ENCODE data around the gene YEATS2. TPM values are rescaled to one million over a fixed set of nuclear protein-coding genes. Genes with fewer than 3 reads are reported as not detected.
"Not testable (repeated sequence)": the region's sequence is repeated elsewhere in the genome, so short reads cannot be mapped to it uniquely, and the experiment has no call there.

YEATS2 gene
- total and polyA plus RNA-seq, 2 experiments from 2014 or later: 15.2 to 72.8 TPM

- Mint-ChIP-seq H3K27ac (no peak overlapping the region), H3K27me3 (ENCODE audit: insufficient read depth, low read depth, poor library complexity) (no peaks in the 10 kb centered on the region), H3K36me3 (ENCODE audit: low read depth) (peaks cover 92% of the 10 kb centered on the region), H3K9me3 (no peaks in the 10 kb centered on the region), H3K4me1 (no peaks in the 10 kb centered on the region), H3K4me3 (no peak overlapping the region)
- H3K79me2 ChIP-seq (replicated peaks; ENCODE audit: insufficient read depth): no peaks in the 10 kb centered on the region
- no peak overlapping the region for H3K4me3 ChIP-seq
- ATAC-seq: no peak
- H3K27me3 ChIP-seq (ENCODE audit: insufficient read depth): no peaks in the 10 kb centered on the region
- no peaks in the 10 kb centered on the region for H3K4me1 ChIP-seq (ENCODE audit: insufficient read depth)
- no peak for DNase-seq (ENCODE audit: low spot score)
- H3K9me2 ChIP-seq (ENCODE audit: insufficient read depth): no peaks in the 10 kb centered on the region
- peaks cover 15% of the 10 kb centered on the region; the same call in 1 of the 2 replicates for H4K20me1 ChIP-seq (replicated peaks; ENCODE audit: insufficient read depth)
- H3K36me3 ChIP-seq (ENCODE audit: insufficient read depth): peaks cover 55% of the 10 kb centered on the region
- H3F3A ChIP-seq (replicated peaks; ENCODE audit: low read depth): peaks cover 3% of the 10 kb centered on the region; the same call in 1 of the 2 replicates
- TF ChIP-seq ZNF331 (CRISPR knock-in tag; IDR thresholded peaks at IDR 0.05; ENCODE audit: low read depth) (no peak), JUNB (IDR thresholded peaks at IDR 0.05; ENCODE audit: unreplicated experiment) (no peak), EZH2phosphoT487 (IDR thresholded peaks at IDR 0.05; ENCODE audit: unreplicated experiment) (no peak), ZNF114 (CRISPR knock-in tag; IDR thresholded peaks at IDR 0.05) (no peak), CTCF (conservative IDR thresholded peaks at IDR 0.05; ENCODE audit: low read depth in 2 of 2) (no peak), POLR2AphosphoS5 (IDR thresholded peaks at IDR 0.05; ENCODE audit: low read depth) (no peak), CREB1 (CRISPR knock-in tag; IDR thresholded peaks at IDR 0.05; ENCODE audit: low read depth) (no peak), EZH2 (IDR thresholded peaks at IDR 0.05; ENCODE audit: low read depth, unreplicated experiment) (no peak), STAT1 (IDR thresholded peaks at IDR 0.05; ENCODE audit: unreplicated experiment) (no peak)
- TF ChIP-seq, protein P1, sequence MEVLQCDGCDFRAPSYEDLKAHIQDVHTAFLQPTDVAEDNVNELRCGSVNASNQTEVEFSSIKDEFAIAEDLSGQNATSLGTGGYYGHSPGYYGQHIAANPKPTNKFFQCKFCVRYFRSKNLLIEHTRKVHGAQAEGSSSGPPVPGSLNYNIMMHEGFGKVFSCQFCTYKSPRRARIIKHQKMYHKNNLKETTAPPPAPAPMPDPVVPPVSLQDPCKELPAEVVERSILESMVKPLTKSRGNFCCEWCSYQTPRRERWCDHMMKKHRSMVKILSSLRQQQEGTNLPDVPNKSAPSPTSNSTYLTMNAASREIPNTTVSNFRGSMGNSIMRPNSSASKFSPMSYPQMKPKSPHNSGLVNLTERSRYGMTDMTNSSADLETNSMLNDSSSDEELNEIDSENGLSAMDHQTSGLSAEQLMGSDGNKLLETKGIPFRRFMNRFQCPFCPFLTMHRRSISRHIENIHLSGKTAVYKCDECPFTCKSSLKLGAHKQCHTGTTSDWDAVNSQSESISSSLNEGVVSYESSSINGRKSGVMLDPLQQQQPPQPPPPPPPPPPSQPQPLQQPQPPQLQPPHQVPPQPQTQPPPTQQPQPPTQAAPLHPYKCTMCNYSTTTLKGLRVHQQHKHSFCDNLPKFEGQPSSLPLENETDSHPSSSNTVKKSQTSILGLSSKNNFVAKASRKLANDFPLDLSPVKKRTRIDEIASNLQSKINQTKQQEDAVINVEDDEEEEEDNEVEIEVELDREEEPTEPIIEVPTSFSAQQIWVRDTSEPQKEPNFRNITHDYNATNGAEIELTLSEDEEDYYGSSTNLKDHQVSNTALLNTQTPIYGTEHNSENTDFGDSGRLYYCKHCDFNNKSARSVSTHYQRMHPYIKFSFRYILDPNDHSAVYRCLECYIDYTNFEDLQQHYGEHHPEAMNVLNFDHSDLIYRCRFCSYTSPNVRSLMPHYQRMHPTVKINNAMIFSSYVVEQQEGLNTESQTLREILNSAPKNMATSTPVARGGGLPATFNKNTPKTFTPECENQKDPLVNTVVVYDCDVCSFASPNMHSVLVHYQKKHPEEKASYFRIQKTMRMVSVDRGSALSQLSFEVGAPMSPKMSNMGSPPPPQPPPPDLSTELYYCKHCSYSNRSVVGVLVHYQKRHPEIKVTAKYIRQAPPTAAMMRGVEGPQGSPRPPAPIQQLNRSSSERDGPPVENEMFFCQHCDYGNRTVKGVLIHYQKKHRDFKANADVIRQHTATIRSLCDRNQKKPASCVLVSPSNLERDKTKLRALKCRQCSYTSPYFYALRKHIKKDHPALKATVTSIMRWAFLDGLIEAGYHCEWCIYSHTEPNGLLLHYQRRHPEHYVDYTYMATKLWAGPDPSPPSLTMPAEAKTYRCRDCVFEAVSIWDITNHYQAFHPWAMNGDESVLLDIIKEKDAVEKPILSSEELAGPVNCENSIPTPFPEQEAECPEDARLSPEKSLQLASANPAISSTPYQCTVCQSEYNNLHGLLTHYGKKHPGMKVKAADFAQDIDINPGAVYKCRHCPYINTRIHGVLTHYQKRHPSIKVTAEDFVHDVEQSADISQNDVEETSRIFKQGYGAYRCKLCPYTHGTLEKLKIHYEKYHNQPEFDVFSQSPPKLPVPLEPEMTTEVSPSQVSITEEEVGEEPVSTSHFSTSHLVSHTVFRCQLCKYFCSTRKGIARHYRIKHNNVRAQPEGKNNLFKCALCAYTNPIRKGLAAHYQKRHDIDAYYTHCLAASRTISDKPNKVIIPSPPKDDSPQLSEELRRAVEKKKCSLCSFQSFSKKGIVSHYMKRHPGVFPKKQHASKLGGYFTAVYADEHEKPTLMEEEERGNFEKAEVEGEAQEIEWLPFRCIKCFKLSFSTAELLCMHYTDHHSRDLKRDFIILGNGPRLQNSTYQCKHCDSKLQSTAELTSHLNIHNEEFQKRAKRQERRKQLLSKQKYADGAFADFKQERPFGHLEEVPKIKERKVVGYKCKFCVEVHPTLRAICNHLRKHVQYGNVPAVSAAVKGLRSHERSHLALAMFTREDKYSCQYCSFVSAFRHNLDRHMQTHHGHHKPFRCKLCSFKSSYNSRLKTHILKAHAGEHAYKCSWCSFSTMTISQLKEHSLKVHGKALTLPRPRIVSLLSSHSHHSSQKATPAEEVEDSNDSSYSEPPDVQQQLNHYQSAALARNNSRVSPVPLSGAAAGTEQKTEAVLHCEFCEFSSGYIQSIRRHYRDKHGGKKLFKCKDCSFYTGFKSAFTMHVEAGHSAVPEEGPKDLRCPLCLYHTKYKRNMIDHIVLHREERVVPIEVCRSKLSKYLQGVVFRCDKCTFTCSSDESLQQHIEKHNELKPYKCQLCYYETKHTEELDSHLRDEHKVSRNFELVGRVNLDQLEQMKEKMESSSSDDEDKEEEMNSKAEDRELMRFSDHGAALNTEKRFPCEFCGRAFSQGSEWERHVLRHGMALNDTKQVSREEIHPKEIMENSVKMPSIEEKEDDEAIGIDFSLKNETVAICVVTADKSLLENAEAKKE (CRISPR knock-in tag; IDR thresholded peaks at IDR 0.05): no peak
- no peak overlapping the region for H3K27ac ChIP-seq (ENCODE audit: low read depth)
- H3K4me2 ChIP-seq: no peak overlapping the region
- H2AFZ ChIP-seq: no peak overlapping the region
These were observed 78.2 kb downstream of the YEATS2 start for GRCh38 chr3:183775781-183776180.

GRCh38 chr3:183776451-183776850 is 78.9 kb downstream of the YEATS2 start:
- H3K9me2 ChIP-seq (ENCODE audit: insufficient read depth); H3K4me2 ChIP-seq; H3K4me1 Mint-ChIP-seq; H3K27ac ChIP-seq (ENCODE audit: low read depth); H3K4me3 Mint-ChIP-seq; H3K9me3 Mint-ChIP-seq; H3F3A ChIP-seq (replicated peaks; ENCODE audit: low read depth); H3K4me3 ChIP-seq; H3K27ac Mint-ChIP-seq; H3K79me2 ChIP-seq (replicated peaks; ENCODE audit: insufficient read depth); H3K27me3 Mint-ChIP-seq (ENCODE audit: insufficient read depth, low read depth, poor library complexity); H3K4me1 ChIP-seq (ENCODE audit: insufficient read depth); H3K27me3 ChIP-seq (ENCODE audit: insufficient read depth); DNase-seq (ENCODE audit: low spot score); H2AFZ ChIP-seq; ATAC-seq: not testable (repeated sequence)
- H3K36me3 Mint-ChIP-seq (ENCODE audit: low read depth): peaks cover 93% of the 10 kb centered on the region
- peaks cover 14% of the 10 kb centered on the region; the same call in 1 of the 2 replicates for H4K20me1 ChIP-seq (replicated peaks; ENCODE audit: insufficient read depth)
- H3K36me3 ChIP-seq (ENCODE audit: insufficient read depth): peaks cover 61% of the 10 kb centered on the region

All from GM23338 (cell line).